Measurements from ENCODE around the gene TRNAU1AP.

Gene TRNAU1AP

DNA sequence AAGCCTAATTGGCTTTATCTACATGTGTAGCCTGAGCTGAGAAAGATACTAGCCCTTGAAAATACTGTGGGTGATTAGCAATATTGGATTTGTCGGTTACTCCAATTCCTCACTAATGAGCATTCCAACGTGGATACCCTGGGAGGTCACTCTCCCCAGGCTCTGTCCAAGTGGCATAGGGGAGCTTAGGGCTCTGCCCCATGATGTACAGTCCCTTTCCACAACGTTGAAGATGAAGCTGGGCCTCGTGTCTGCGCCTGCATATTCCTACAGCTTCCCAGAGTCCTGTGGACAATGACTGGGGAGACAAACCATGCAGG, 44.5 kb upstream of the TRNAU1AP start:
- H3K4me3 ChIP-seq (ENCODE audit: low read length), result peak overlapping the region; percentile 83
- no peak for DNase-seq
- H3K36me3 ChIP-seq (replicated peaks; ENCODE audit: insufficient read depth, low read length), result peaks cover 31% of the 10 kb centered on the region

DNA sequence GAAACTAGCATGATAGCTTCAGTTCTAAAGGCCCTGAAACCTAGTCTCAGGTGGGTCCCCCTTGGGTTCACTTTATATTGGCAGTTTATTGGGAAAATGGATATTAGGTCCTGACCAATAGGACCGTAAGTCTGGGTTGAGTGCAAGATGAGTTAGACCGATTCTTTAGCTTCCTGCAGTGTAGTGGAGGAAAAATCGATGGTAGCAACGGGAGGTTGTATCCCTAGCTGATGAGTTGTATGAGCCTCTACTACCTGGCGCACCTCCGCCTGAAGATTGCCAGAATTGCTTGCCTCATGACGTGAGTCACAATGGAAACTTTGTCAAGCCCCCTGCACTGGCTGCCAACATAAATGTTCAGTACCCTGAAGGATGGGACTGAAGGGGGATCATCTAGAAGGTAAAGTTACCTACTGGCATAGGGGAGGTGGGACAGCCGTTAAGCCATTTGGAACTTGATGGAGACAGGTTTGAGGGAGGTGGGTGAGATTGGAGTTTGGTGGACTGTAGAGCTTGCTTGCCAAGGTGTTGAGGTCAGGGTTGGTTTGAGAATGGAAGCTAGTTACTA, 43.1 kb upstream of the TRNAU1AP start:
- Histone ChIP-seq H3K79me2 (ENCODE audit: low read length) (peaks cover 56% of the 10 kb centered on the region), H4K20me1 (ENCODE audit: insufficient read depth, low read length) (peaks cover 39% of the 10 kb centered on the region), H3K27ac (ENCODE audit: low read length) (peak overlapping the region; percentile 84), H3K4me3 (ENCODE audit: low read length) (peak overlapping the region; percentile 12; the same call in 1 of the 2 replicates), H3K9me3 (replicated peaks; ENCODE audit: insufficient read depth, low read length) (no peaks in the 10 kb centered on the region), H3K9ac (ENCODE audit: low read length) (peak overlapping the region; percentile 87; the same call in 1 of the 2 replicates), H2AFZ (ENCODE audit: low read length) (no peak overlapping the region), H3K36me3 (replicated peaks; ENCODE audit: insufficient read depth, low read length) (peaks cover 31% of the 10 kb centered on the region), H3K9me2 (replicated peaks; ENCODE audit: insufficient read depth, low read length) (no peaks in the 10 kb centered on the region), H3K4me1 (ENCODE audit: low read length) (peaks cover 23% of the 10 kb centered on the region), H3K4me2 (ENCODE audit: low read depth, low read length) (peak overlapping the region; percentile 89), H3F3A (ENCODE audit: insufficient read depth, low read length) (peaks cover 84% of the 10 kb centered on the region), H3K27me3 (replicated peaks; ENCODE audit: insufficient read depth, low read length) (no peaks in the 10 kb centered on the region)
- TF ChIP-seq, protein P1, sequence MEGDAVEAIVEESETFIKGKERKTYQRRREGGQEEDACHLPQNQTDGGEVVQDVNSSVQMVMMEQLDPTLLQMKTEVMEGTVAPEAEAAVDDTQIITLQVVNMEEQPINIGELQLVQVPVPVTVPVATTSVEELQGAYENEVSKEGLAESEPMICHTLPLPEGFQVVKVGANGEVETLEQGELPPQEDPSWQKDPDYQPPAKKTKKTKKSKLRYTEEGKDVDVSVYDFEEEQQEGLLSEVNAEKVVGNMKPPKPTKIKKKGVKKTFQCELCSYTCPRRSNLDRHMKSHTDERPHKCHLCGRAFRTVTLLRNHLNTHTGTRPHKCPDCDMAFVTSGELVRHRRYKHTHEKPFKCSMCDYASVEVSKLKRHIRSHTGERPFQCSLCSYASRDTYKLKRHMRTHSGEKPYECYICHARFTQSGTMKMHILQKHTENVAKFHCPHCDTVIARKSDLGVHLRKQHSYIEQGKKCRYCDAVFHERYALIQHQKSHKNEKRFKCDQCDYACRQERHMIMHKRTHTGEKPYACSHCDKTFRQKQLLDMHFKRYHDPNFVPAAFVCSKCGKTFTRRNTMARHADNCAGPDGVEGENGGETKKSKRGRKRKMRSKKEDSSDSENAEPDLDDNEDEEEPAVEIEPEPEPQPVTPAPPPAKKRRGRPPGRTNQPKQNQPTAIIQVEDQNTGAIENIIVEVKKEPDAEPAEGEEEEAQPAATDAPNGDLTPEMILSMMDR (IDR thresholded peaks at IDR 0.05; ENCODE audit: low read length), result no peak
- TF ChIP-seq EZH2phosphoT487 (IDR thresholded peaks at IDR 0.05; ENCODE audit: low read length) (no peak), EZH2 (optimal IDR thresholded peaks at IDR 0.05; ENCODE audit: low read depth, low read length) (no peak)
- no peak for DNase-seq

More for the DNA sequence above, 44.5 kb upstream of the TRNAU1AP start:
- Histone ChIP-seq H3K27ac (ENCODE audit: low read length) (peak overlapping the region; percentile 84), H3K79me2 (ENCODE audit: low read length) (peaks cover 56% of the 10 kb centered on the region), H3F3A (ENCODE audit: insufficient read depth, low read length) (peaks cover 76% of the 10 kb centered on the region), H3K4me2 (ENCODE audit: low read depth, low read length) (peak overlapping the region; percentile 89), H2AFZ (ENCODE audit: low read length) (no peak overlapping the region), H3K9ac (ENCODE audit: low read length) (peak overlapping the region; percentile 87), H3K27me3 (replicated peaks; ENCODE audit: insufficient read depth, low read length) (no peaks in the 10 kb centered on the region), H3K4me1 (ENCODE audit: low read length) (peaks cover 23% of the 10 kb centered on the region), H3K9me3 (replicated peaks; ENCODE audit: insufficient read depth, low read length) (no peaks in the 10 kb centered on the region), H3K9me2 (replicated peaks; ENCODE audit: insufficient read depth, low read length) (no peaks in the 10 kb centered on the region), H4K20me1 (ENCODE audit: insufficient read depth, low read length) (peaks cover 38% of the 10 kb centered on the region)
- TF ChIP-seq, protein P1 (IDR thresholded peaks at IDR 0.05; ENCODE audit: low read length), result no peak
- TF ChIP-seq EZH2phosphoT487 (IDR thresholded peaks at IDR 0.05; ENCODE audit: low read length) (no peak), EZH2 (optimal IDR thresholded peaks at IDR 0.05; ENCODE audit: low read depth, low read length) (no peak)

DNA sequence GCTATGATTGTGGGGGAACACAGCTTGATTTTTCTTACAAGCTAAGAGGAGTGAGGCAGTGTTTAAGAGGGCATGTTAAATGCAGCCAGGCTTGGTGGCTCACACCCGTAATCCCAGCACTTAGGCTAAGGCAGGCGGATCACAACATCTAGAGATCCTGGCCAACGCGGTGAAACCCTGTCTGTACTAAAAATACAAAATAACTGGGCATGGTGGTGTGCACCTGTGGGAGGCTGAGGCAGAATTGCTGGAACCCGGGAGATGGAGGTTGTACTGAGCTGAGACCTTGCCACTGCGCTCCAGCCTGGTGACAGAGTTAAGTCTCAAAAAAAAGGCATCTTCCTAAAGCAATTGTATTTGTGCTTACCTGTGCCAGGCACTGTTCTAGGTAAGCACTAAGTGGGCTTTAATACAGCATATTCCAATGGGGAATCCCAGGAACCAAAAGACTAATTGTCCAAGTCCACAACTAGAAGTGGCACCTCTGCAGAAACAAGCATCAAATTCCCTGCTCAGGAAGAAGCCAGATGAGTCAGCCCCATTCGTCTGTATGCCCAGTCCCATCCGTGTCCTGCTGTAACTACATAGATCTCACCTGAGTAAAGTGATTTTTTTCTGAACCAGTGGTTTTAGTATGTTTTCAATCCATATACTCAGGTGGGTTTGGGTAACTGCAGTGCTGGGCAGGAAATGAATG, 42.5 kb upstream of the TRNAU1AP start:
- no peaks in the 10 kb centered on the region for H3K9me2 ChIP-seq (replicated peaks; ENCODE audit: insufficient read depth, low read length)
- no peak overlapping the region for H2AFZ ChIP-seq (ENCODE audit: low read length)
- peaks cover 86% of the 10 kb centered on the region for H3F3A ChIP-seq (ENCODE audit: insufficient read depth, low read length)
- H3K79me2 ChIP-seq (ENCODE audit: low read length), result peaks cover 50% of the 10 kb centered on the region
- no peaks in the 10 kb centered on the region for H3K9me3 ChIP-seq (replicated peaks; ENCODE audit: insufficient read depth, low read length)
- H3K4me3 ChIP-seq (ENCODE audit: low read length), result peak overlapping the region; percentile 12; the same call in 1 of the 2 replicates
- H3K4me1 ChIP-seq (ENCODE audit: low read length), result peaks cover 23% of the 10 kb centered on the region
- peak overlapping the region; percentile 89; the same call in 1 of the 2 replicates for H3K4me2 ChIP-seq (ENCODE audit: low read depth, low read length)
- H3K27ac ChIP-seq (ENCODE audit: low read length), result peak overlapping the region; percentile 84
- peak overlapping the region; percentile 87; the same call in 1 of the 2 replicates for H3K9ac ChIP-seq (ENCODE audit: low read length)
- TF ChIP-seq EZH2phosphoT487 (IDR thresholded peaks at IDR 0.05; ENCODE audit: low read length), result no peak
- TF ChIP-seq, protein P1 (IDR thresholded peaks at IDR 0.05; ENCODE audit: low read length), result no peak
- TF ChIP-seq EZH2 (optimal IDR thresholded peaks at IDR 0.05; ENCODE audit: low read depth, low read length), result no peak
- peak; percentile 38 for DNase-seq
- H3K36me3 ChIP-seq (replicated peaks; ENCODE audit: insufficient read depth, low read length), result peaks cover 31% of the 10 kb centered on the region
- H4K20me1 ChIP-seq (ENCODE audit: insufficient read depth, low read length), result peaks cover 40% of the 10 kb centered on the region
- no peaks in the 10 kb centered on the region for H3K27me3 ChIP-seq (replicated peaks; ENCODE audit: insufficient read depth, low read length)
